ENCODE data around the gene KLHL3. TPM values are rescaled to one million over a fixed set of nuclear protein-coding genes. Genes with fewer than 3 reads are reported as not detected.
A peak's percentile ranks its signal among the peaks of the same experiment; 100 is the strongest.

Gene KLHL3
- total RNA-seq, 1 donor from 2014 or later: 3.5 TPM

- DNase-seq (ENCODE audit: low spot score): no peak
Observed at GRCh38 chr5:137583129-137583528, 152.8 kb downstream of the KLHL3 start.

GRCh38 chr5:137582218-137582617, 153.7 kb downstream of the KLHL3 start:
- DNase-seq (ENCODE audit: low spot score): no peak

- no peak for DNase-seq (ENCODE audit: low spot score)
Observed at GRCh38 chr5:137581776-137582175, 154.1 kb downstream of the KLHL3 start.

- no peak for DNase-seq (ENCODE audit: low spot score)
Observed at GRCh38 chr5:137580030-137580429, 155.9 kb downstream of the KLHL3 start.

GRCh38 chr5:137575847-137576246, 160.0 kb downstream of the KLHL3 start:
- DNase-seq (ENCODE audit: low spot score): no peak

GRCh38 chr5:137575211-137575610, 160.7 kb downstream of the KLHL3 start:
- no peak for DNase-seq (ENCODE audit: low spot score)

- no peak for DNase-seq (ENCODE audit: low spot score)
Observed at GRCh38 chr5:137573376-137573775, 162.5 kb downstream of the KLHL3 start.

- no peak for DNase-seq (ENCODE audit: low spot score)
Observed at GRCh38 chr5:137572042-137572695, 163.7 kb downstream of the KLHL3 start.

- no peak for DNase-seq (ENCODE audit: low spot score)
Observed at GRCh38 chr5:137570070-137570469, 165.8 kb downstream of the KLHL3 start.

Small RNAs within 50 kb of the gene (microRNA-seq; reads per million reads assigned to microRNA genes)
- gene MIR874 (ENCODE audit: borderline number of aligned reads): 278 reads per million, percentile 64 among the genes with 10 or more reads in this experiment

Other genes with a start within 250 kb of the KLHL3 start
- 59.8 TPM for gene SPOCK1, start 236.8 kb downstream of the KLHL3 start, total RNA-seq
- gene HNRNPA0, start 18.3 kb upstream of the KLHL3 start, total RNA-seq: 24.3 TPM
- 0.64 TPM for gene MYOT, start 131.8 kb upstream of the KLHL3 start, total RNA-seq
- gene PKD2L2, start 153.4 kb upstream of the KLHL3 start, total RNA-seq: not detected

Measured in mesenteric fat pad (tissue), 1 donor.